Fibroblast of pulmonary artery (primary cell): ENCODE data around the gene PLEKHA4.
A peak's percentile ranks its signal among the peaks of the same experiment; 100 is the strongest.
"Not testable (repeated sequence)": the region's sequence is repeated elsewhere in the genome, so short reads cannot be mapped to it uniquely, and the experiment has no call there.

ENCODE experiments used
- DNase-seq: peaks from one replicate; pipeline ENCODE4 v3.0.0-alpha.2; 2010; ENCODE audit warnings: low read depth
- H3K4me3 ChIP-seq: replicated peaks from 2 replicates; pipeline ENCODE4 v1.5.1; 2011; ENCODE audit warnings: low read depth, mild to moderate bottlenecking, control low read depth, low read length, moderate library complexity
- CTCF ChIP-seq: IDR thresholded peaks from 2 replicates; pipeline ENCODE4 v1.5.1; 2011; ENCODE audit warnings: mild to moderate bottlenecking, control low read depth, low read length, inconsistent platforms; ENCODE audit errors: missing control alignments

PLEKHA4 gene

GRCh38 chr19:48795685-48796070 lies 72.7 kb downstream of the PLEKHA4 start:
- H3K4me3 ChIP-seq = no peak overlapping the region
- TF ChIP-seq CTCF = no peak
- no peak for DNase-seq

GRCh38 chr19:48795055-48795684 lies 73.2 kb downstream of the PLEKHA4 start:
- peak overlapping the region; percentile 60 for H3K4me3 ChIP-seq
- peak; percentile 82 for TF ChIP-seq CTCF
- DNase-seq = peak; percentile 95

- no peak for DNase-seq
- H3K4me3 ChIP-seq = no peak overlapping the region
- TF ChIP-seq CTCF = no peak
These were observed 74.1 kb downstream of the PLEKHA4 start for GRCh38 chr19:48794291-48794690.

- no peak for DNase-seq
- H3K4me3 ChIP-seq = no peak overlapping the region
These were observed 75.1 kb downstream of the PLEKHA4 start for GRCh38 chr19:48793271-48793670.

GRCh38 chr19:48787331-48787730 lies 81.1 kb downstream of the PLEKHA4 start:
- H3K4me3 ChIP-seq, DNase-seq: not testable (repeated sequence)

More at GRCh38 chr19:48793271-48793670, 75.1 kb downstream of the PLEKHA4 start:
- no peak for TF ChIP-seq CTCF
